Coronary artery (tissue), 2 donors: ENCODE data around the gene MCM5.

Experiments used
- DNase-seq: peaks from one replicate; pipeline ENCODE4 v3.0.0-alpha.2; 2017; ENCODE audit warnings: low spot score
- H3K27ac ChIP-seq, 2 donors: fragments of 200-600 bp; sonication (generic); one replicate each; pipeline ENCODE4 v1.5.1; 2016 to 2019
- H3K4me3 ChIP-seq: fragments of 200-600 bp; sonication (generic); 2 replicates; pipeline ENCODE4 v1.5.1; 2016; ENCODE audit warnings: mild to moderate bottlenecking, moderate library complexity
- CTCF ChIP-seq: fragments of 200-600 bp; sonication (generic); IDR thresholded peaks from one replicate; pipeline ENCODE4 v1.5.1; 2019; ENCODE audit warnings: antibody characterized with exemption

MCM5 gene

GRCh38 chr22:35399678-35400500 is at the start of gene MCM5:
TSS of gene MCM5 (plus strand) at chr22:35400140. CDS start at chr22:35400439, 299 bp downstream.
- Histone ChIP-seq H3K4me3 (peak within 1 kb of the TSS; percentile 81), H3K27ac (peak within 1 kb of the TSS; percentile 4 to 40)
- peak; percentile 97 for DNase-seq
- no peak for TF ChIP-seq CTCF

- H3K4me3 ChIP-seq: peak overlapping the region; percentile 68
- peak; percentile 95 for DNase-seq
- peak; percentile 78 for TF ChIP-seq CTCF
- H3K27ac ChIP-seq: peak overlapping the region; percentile 34 to 75
These were observed 49.1 kb upstream of the MCM5 start for GRCh38 chr22:35350539-35351503.

- peak overlapping the region; percentile 54 for H3K4me3 ChIP-seq
- TF ChIP-seq CTCF: no peak
- H3K27ac ChIP-seq: peak overlapping the region; percentile 18 to 85
- DNase-seq: peak; percentile 87
These were observed 47.5 kb upstream of the MCM5 start for GRCh38 chr22:35352214-35353111.

- peak overlapping the region in 1 of 2 donors; percentile 85 for H3K27ac ChIP-seq
- no peak overlapping the region for H3K4me3 ChIP-seq
- no peak for DNase-seq
- TF ChIP-seq CTCF: no peak
These were observed 46.6 kb upstream of the MCM5 start for GRCh38 chr22:35353318-35353717.

GRCh38 chr22:35354068-35354467 is 45.9 kb upstream of the MCM5 start:
- no peak for DNase-seq
- Histone ChIP-seq H3K27ac (peak overlapping the region in 1 of 2 donors; percentile 54), H3K4me3 (no peak overlapping the region)
- TF ChIP-seq CTCF: no peak

GRCh38 chr22:35357883-35358621 is 41.9 kb upstream of the MCM5 start:
- Histone ChIP-seq H3K4me3 (no peak overlapping the region), H3K27ac (no peak overlapping the region)
- DNase-seq: no peak
- TF ChIP-seq CTCF: no peak
